Progenitor cell of endocrine pancreas (in vitro differentiated cells): ENCODE data around the gene RBFOX2. TPM values are rescaled to one million over a fixed set of nuclear protein-coding genes. Genes with fewer than 3 reads are reported as not detected.
A peak's percentile ranks its signal among the peaks of the same experiment; 100 is the strongest.
"Not testable (repeated sequence)": the region's sequence is repeated elsewhere in the genome, so short reads cannot be mapped to it uniquely, and the experiment has no call there.

ENCODE experiments used
- DNase-seq: peaks from one replicate; pipeline ENCODE4 v3.0.0; 2021; ENCODE audit warnings: low spot score; ENCODE audit not compliant: unreplicated experiment
- H3K27ac Mint-ChIP-seq: 2 replicates; pipeline ENCODE4 v1.8.0; 2021; ENCODE audit warnings: mild to moderate bottlenecking, moderate library complexity, mixed read lengths
- H3K27me3 Mint-ChIP-seq: 2 replicates; pipeline ENCODE4 v1.8.0; 2021; ENCODE audit warnings: mixed read lengths
- H3K36me3 Mint-ChIP-seq: 2 replicates; pipeline ENCODE4 v1.8.0; 2022; ENCODE audit warnings: mixed read lengths; ENCODE audit not compliant: insufficient read depth
- H3K4me1 Mint-ChIP-seq: 2 replicates; pipeline ENCODE4 v1.8.0; 2021; ENCODE audit warnings: low read depth, mixed read lengths
- H3K4me3 Mint-ChIP-seq: 2 replicates; pipeline ENCODE4 v1.8.0; 2021; ENCODE audit warnings: low read depth, mild to moderate bottlenecking, moderate library complexity, mixed read lengths
- H3K9me3 Mint-ChIP-seq: 2 replicates; pipeline ENCODE4 v1.8.0; 2021; ENCODE audit warnings: low read depth, mixed read lengths
- total RNA-seq: library from RNA; stranded (reverse); gene quantifications from 2 replicates; pipeline ENCODE4 v1.2.1, GENCODE V29; 2021
- TF ChIP-seq, protein P1 (sequence below): fragments of 200-600 bp; sonication (generic); IDR thresholded peaks from one replicate; pipeline ENCODE4 v1.5.0; 2021; ENCODE audit warnings: antibody characterized with exemption, mild to moderate bottlenecking; ENCODE audit not compliant: unreplicated experiment

RBFOX2 gene
- total RNA-seq, 1 donor from 2014 or later: 140 TPM

DNA sequence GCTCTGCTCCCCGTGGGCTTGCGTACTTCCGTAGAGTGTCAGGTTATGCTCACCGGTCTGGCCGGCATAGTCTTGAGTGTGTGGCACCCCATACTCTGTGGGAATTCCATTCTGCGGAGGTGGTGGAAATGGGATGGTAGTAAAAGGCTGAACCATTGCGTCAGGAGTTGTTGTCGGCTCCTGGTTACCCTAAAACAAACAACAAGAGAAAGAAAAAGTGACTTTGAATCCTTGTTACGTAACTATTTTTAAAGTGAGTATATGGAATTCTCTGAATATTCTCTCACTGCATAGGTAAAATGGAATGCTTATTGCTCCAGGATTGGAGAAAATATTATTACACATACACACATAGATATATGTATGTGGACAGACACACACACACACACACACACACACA, 218.8 kb downstream of the RBFOX2 start:
- Mint-ChIP-seq H3K27me3 (no peaks in the 10 kb centered on the region), H3K9me3 (no peaks in the 10 kb centered on the region), H3K36me3 (peaks cover 41% of the 10 kb centered on the region), H3K4me3 (no peak overlapping the region), H3K27ac (no peak overlapping the region), H3K4me1 (peaks cover 14% of the 10 kb centered on the region)
- DNase-seq: no peak
- TF ChIP-seq, protein P1, sequence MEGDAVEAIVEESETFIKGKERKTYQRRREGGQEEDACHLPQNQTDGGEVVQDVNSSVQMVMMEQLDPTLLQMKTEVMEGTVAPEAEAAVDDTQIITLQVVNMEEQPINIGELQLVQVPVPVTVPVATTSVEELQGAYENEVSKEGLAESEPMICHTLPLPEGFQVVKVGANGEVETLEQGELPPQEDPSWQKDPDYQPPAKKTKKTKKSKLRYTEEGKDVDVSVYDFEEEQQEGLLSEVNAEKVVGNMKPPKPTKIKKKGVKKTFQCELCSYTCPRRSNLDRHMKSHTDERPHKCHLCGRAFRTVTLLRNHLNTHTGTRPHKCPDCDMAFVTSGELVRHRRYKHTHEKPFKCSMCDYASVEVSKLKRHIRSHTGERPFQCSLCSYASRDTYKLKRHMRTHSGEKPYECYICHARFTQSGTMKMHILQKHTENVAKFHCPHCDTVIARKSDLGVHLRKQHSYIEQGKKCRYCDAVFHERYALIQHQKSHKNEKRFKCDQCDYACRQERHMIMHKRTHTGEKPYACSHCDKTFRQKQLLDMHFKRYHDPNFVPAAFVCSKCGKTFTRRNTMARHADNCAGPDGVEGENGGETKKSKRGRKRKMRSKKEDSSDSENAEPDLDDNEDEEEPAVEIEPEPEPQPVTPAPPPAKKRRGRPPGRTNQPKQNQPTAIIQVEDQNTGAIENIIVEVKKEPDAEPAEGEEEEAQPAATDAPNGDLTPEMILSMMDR: no peak

DNA sequence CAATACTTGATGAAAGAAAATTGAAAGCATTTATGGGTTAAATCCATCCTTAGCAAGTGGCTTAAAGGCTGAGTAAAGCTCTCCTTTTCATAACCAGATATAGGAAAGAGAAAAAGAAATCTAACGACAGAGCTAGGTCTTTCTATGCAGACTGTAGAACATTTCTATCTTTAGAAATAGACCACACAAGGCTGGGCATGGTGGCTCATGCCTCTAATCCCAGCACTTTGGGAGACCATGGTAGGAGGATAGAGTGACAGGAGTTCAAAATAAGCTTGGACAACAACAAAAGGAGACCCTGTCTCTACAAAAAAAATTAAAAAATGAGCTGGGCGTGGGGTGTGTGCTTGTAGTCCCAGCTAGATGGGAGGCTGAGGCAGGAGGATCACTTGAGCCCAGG, 220.2 kb downstream of the RBFOX2 start:
- H3K27ac Mint-ChIP-seq: peak overlapping the region; percentile 34
- no peaks in the 10 kb centered on the region for H3K27me3 Mint-ChIP-seq
- peaks cover 5% of the 10 kb centered on the region for H3K9me3 Mint-ChIP-seq
- no peak for DNase-seq
- H3K4me3 Mint-ChIP-seq: no peak overlapping the region
- H3K4me1 Mint-ChIP-seq: peaks cover 9% of the 10 kb centered on the region
- TF ChIP-seq, protein P1: no peak
- peaks cover 49% of the 10 kb centered on the region for H3K36me3 Mint-ChIP-seq

DNA sequence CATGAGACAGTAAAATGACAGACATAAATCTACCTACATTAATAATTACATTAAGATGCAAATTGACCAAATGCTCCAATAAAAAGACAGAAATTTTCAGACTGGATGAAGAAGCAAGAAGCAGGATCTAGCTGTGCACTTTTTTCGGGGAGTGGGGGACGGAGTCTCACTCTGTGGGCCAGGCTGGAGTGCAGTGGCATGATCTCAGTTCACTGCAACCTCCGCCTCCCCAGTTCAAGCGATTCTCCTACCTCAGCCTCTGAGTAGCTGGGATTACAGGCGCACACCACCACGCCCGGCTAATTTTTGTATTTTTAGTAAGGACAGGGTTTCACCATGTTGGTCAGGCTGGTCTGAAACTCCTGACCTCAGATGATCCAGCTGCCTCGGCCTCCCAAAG, 222.0 kb downstream of the RBFOX2 start:
- H3K4me3 Mint-ChIP-seq, H3K9me3 Mint-ChIP-seq, H3K27me3 Mint-ChIP-seq, DNase-seq: not testable (repeated sequence)
- Mint-ChIP-seq H3K27ac (peak overlapping the region; percentile 53), H3K36me3 (peaks cover 47% of the 10 kb centered on the region), H3K4me1 (peaks cover 13% of the 10 kb centered on the region)

DNA sequence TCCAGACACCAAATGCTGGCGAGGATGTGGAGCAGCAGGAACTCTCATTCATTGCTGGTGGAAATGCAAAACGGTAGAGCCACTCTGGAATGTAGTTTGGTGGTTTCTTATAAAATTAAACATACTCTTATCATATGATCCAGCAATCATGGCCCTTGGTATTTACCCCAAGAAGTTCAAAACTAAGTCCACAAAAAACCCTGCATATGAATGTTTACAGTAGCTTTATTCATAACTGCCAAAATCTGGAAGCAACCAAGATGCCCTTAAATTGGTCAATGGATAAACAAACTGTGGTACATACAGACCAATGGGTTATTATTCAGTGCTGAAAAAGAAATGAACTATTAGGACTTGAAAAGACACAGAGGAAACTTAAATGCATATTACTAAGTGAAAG, 223.2 kb downstream of the RBFOX2 start:
- Mint-ChIP-seq H3K36me3 (peaks cover 47% of the 10 kb centered on the region), H3K27ac (no peak overlapping the region), H3K9me3 (peaks cover 5% of the 10 kb centered on the region), H3K4me3 (no peak overlapping the region), H3K27me3 (no peaks in the 10 kb centered on the region), H3K4me1 (peaks cover 17% of the 10 kb centered on the region)
- TF ChIP-seq, protein P1: no peak
- DNase-seq: no peak

DNA sequence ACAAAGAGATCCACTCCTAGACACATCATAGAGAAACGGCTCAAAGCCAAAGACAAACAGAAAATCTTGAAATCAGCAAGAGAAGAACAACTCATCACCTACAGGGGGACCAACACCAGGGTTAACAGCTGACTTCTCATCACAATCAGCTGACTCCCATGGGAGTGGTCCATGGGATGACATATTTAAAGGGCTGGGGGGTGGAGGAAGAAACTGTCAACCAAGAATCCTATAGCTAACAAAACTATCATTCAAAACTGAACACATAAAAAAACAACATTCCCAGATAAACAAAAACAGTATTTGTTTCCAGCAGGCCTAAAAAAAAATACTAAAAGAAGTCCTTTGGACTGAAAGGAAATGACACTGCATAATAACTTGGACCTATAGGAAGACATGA, 224.2 kb downstream of the RBFOX2 start:
- no peaks in the 10 kb centered on the region for H3K27me3 Mint-ChIP-seq
- H3K36me3 Mint-ChIP-seq: peaks cover 39% of the 10 kb centered on the region
- TF ChIP-seq, protein P1: no peak
- H3K27ac Mint-ChIP-seq: no peak overlapping the region
- no peak for DNase-seq
- peaks cover 21% of the 10 kb centered on the region for H3K4me1 Mint-ChIP-seq
- peaks cover 5% of the 10 kb centered on the region for H3K9me3 Mint-ChIP-seq
- no peak overlapping the region for H3K4me3 Mint-ChIP-seq

DNA sequence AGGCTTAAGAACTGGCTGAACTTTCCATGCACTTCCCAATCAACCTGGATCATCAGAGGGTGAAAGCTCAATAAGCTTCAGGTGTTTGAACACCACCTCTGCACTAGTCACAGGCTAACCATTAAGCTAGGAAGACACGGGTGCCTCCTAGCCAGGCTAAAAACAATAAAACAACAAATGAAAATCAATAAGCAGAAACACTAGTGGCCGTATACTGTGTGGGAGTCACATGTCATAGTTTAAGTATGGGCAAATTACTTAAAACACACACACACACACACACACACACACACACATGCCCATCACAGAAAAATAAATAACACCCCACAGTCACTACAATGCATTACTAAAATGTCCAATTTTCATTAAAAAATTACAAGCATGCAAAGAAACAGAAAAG, 225.7 kb downstream of the RBFOX2 start:
- no peak overlapping the region for H3K4me3 Mint-ChIP-seq
- DNase-seq: no peak
- peaks cover 27% of the 10 kb centered on the region for H3K36me3 Mint-ChIP-seq
- TF ChIP-seq, protein P1: no peak
- peaks cover 5% of the 10 kb centered on the region for H3K9me3 Mint-ChIP-seq
- H3K27ac Mint-ChIP-seq: peak overlapping the region; percentile 54
- H3K27me3 Mint-ChIP-seq: no peaks in the 10 kb centered on the region
- peaks cover 21% of the 10 kb centered on the region for H3K4me1 Mint-ChIP-seq

DNA sequence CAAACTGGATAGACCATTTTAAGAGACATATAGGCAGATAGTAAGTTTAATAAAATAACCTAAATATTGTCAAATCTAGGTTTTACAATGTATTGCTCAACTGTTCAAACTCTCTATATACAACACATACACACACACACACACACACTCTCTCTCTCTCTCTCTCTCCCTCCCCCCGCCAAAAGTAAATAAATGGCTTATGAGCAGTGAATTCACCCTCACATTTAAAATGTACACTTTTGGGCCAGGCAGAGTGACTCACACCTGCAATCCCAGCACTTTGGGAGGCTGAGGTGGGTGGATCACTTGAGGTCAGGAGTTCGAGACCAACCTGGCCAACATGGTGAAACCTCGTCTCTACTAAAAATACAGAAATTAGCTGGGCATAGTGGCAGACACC, 227.3 kb downstream of the RBFOX2 start:
- H3K4me3 Mint-ChIP-seq, H3K27me3 Mint-ChIP-seq, DNase-seq, H3K9me3 Mint-ChIP-seq: not testable (repeated sequence)
- H3K4me1 Mint-ChIP-seq: peaks cover 21% of the 10 kb centered on the region
- peak overlapping the region; percentile 39 for H3K27ac Mint-ChIP-seq
- peaks cover 25% of the 10 kb centered on the region for H3K36me3 Mint-ChIP-seq
